Breast epithelium (tissue), 4 donors: ENCODE results near the gene GALK1. TPM values are rescaled to one million over a fixed set of nuclear protein-coding genes. Genes with fewer than 3 reads are reported as not detected.

Experiments used
- DNase-seq, 2 donors: peaks; one replicate each; pipeline ENCODE4 v3.0.0-alpha.2; 2019; ENCODE audit warnings: low spot score in 2 of 2
- H3K27ac ChIP-seq, 2 donors: fragments of 200-600 bp; sonication (generic) in 1 of 2; one replicate each; pipeline ENCODE4 v1.5.1; 2016 to 2019; ENCODE audit warnings: mild to moderate bottlenecking in 1 of 2
- H3K27me3 ChIP-seq, 2 donors: fragments of 200-600 bp; sonication (generic) in 1 of 2; one replicate each; pipeline versions ENCODE4 v1.5.1 to v1.6.0; 2017 to 2019; ENCODE audit warnings: control low read depth in 1 of 2, mild to moderate bottlenecking in 1 of 2
- H3K36me3 ChIP-seq: fragments of 200-600 bp; one replicate; pipeline ENCODE4 v1.5.1; 2019
- H3K4me1 ChIP-seq, 2 donors: fragments of 200-600 bp; sonication (generic); one replicate each; pipeline ENCODE4 v1.5.1; 2016 to 2019; ENCODE audit warnings: control low read depth in 1 of 2
- H3K4me3 ChIP-seq, 3 donors: fragments of 200-600 bp; sonication (generic); 1 replicate in 2 of 3; 2 replicates in 1 of 3; pipeline ENCODE4 v1.5.1; 2016 to 2019; ENCODE audit warnings: mild to moderate bottlenecking in 3 of 3, moderate library complexity in 2 of 3
- H3K9me3 ChIP-seq, 2 donors: fragments of 200-600 bp; sonication (generic) in 1 of 2; one replicate each; pipeline ENCODE4 v1.5.1; 2016 to 2019; ENCODE audit warnings: control low read depth in 1 of 2
- CTCF ChIP-seq, 3 donors: fragments of 450-650 bp; IDR thresholded peaks; one replicate each; pipeline ENCODE4 v1.5.1; 2016 to 2017; ENCODE audit warnings: antibody characterized with exemption in 3 of 3, mild to moderate bottlenecking in 3 of 3, moderate library complexity in 3 of 3
- POLR2A ChIP-seq: fragments of 450-650 bp; IDR thresholded peaks from one replicate; pipeline ENCODE4 v1.6.1; 2016; ENCODE audit warnings: antibody characterized with exemption, mild to moderate bottlenecking, moderate library complexity
- POLR2AphosphoS5 ChIP-seq, 3 donors: sonication (generic); formaldehyde crosslinking; IDR thresholded peaks; one replicate each; pipeline ENCODE4 v1.6.1; 2017; ENCODE audit warnings: antibody characterized with exemption in 3 of 3
- intact Hi-C: fragments of 100-400 bp; cut with DNase I; formaldehyde crosslinking; loops from one replicate; pipeline ENCODE4 v1.15.1; 2023; ENCODE audit warnings: low total_unique reads
- total RNA-seq, 3 donors: library from RNA; depleted of rRNA; stranded (reverse); fragments of >200 nt; gene quantifications; one replicate each; pipeline ENCODE4 v1.1.0, GENCODE V29; 2016

GALK1 gene
- total RNA-seq: 10 to 100 TPM; 21.9 to 32.1 (median 24.9) TPM

GRCh38 chr17:75764711-75765421 is at the start of gene GALK1:
GALK1 (minus strand) TSS chr17:75765192; CDS start chr17:75765136, 56 bp downstream.
- intact Hi-C loops: no loop called here
- Histone ChIP-seq H3K4me1 (peaks cover 7 to 10% of the 10 kb centered on the region in 2 donors), H3K27me3 (no peaks in the 10 kb centered on the region), H3K36me3 (no peaks in the 10 kb centered on the region), H3K27ac (peak within 1 kb of the TSS; percentile 72 to 92), H3K9me3 (no peaks in the 10 kb centered on the region), H3K4me3 (peak within 1 kb of the TSS; percentile 69 to 86 (median 75))
- peak in 1 of 2 donors; percentile 71 for DNase-seq
- peak in 1 of 3 donors; percentile 71 for TF ChIP-seq CTCF (IDR thresholded peaks at IDR 0.05)
- peak in 2 of 3 donors; percentile 49 to 57 for TF ChIP-seq POLR2AphosphoS5 (IDR thresholded peaks at IDR 0.05)
- no peak for TF ChIP-seq POLR2A

- TF ChIP-seq POLR2AphosphoS5 (IDR thresholded peaks at IDR 0.05): no peak
- TF ChIP-seq CTCF (IDR thresholded peaks at IDR 0.05): no peak
- intact Hi-C loops: no loop called here
- H3K9me3 ChIP-seq: no peaks in the 10 kb centered on the region
- H3K4me1 ChIP-seq: peaks cover 7 to 9% of the 10 kb centered on the region in 2 donors
- H3K36me3 ChIP-seq: peaks cover 4% of the 10 kb centered on the region
- no peaks in the 10 kb centered on the region for H3K27me3 ChIP-seq
- no peak overlapping the region for H3K4me3 ChIP-seq
- H3K27ac ChIP-seq: no peak overlapping the region
- DNase-seq: no peak
Measured at GRCh38 chr17:75814021-75814395, 49.0 kb upstream of the GALK1 start.

- TF ChIP-seq CTCF (IDR thresholded peaks at IDR 0.05): no peak
- TF ChIP-seq POLR2AphosphoS5 (IDR thresholded peaks at IDR 0.05): no peak
- TF ChIP-seq POLR2A: no peak
Measured at GRCh38 chr17:75813081-75814020, 48.4 kb upstream of the GALK1 start.

GRCh38 chr17:75812096-75813013 is 47.4 kb upstream of the GALK1 start:
- Histone ChIP-seq H3K4me1 (peaks cover 9 to 18% of the 10 kb centered on the region in 2 donors), H3K27ac (peak overlapping the region in 1 of 2 donors; percentile 29)
- intact Hi-C loops: no loop called here

More at GRCh38 chr17:75813081-75814020, 48.4 kb upstream of the GALK1 start:
- peak overlapping the region in 1 of 2 donors; percentile 29 for H3K27ac ChIP-seq
- DNase-seq: peak in 1 of 2 donors; percentile 31
- H3K36me3 ChIP-seq: peaks cover 4% of the 10 kb centered on the region
- no peaks in the 10 kb centered on the region for H3K27me3 ChIP-seq
- intact Hi-C loops: no loop called here
- no peaks in the 10 kb centered on the region for H3K9me3 ChIP-seq
- no peak overlapping the region for H3K4me3 ChIP-seq
- H3K4me1 ChIP-seq: peaks cover 9 to 10% of the 10 kb centered on the region in 2 donors

More at GRCh38 chr17:75812096-75813013, 47.4 kb upstream of the GALK1 start:
- no peaks in the 10 kb centered on the region for H3K9me3 ChIP-seq
- H3K27me3 ChIP-seq: no peaks in the 10 kb centered on the region
- DNase-seq: peak in 1 of 2 donors; percentile 43
- TF ChIP-seq CTCF (IDR thresholded peaks at IDR 0.05): no peak
- TF ChIP-seq POLR2A: no peak
- TF ChIP-seq POLR2AphosphoS5 (IDR thresholded peaks at IDR 0.05): no peak
- peaks cover 4% of the 10 kb centered on the region for H3K36me3 ChIP-seq
- H3K4me3 ChIP-seq: no peak overlapping the region
